Neutrophil (primary cell): ENCODE measurements around the gene ANKS4B.

ENCODE experiments used
- H3K27ac ChIP-seq: fragments of 200-600 bp; sonication (generic); 2 replicates; pipeline ENCODE4 v1.5.1; 2016; ENCODE audit warnings: mild to moderate bottlenecking, moderate library complexity
- H3K27me3 ChIP-seq: fragments of 200-600 bp; sonication (generic); 2 replicates; pipeline ENCODE4 v1.6.0; 2016; ENCODE audit warnings: mild to moderate bottlenecking
- H3K36me3 ChIP-seq: fragments of 200-600 bp; sonication (generic); 2 replicates; pipeline ENCODE4 v1.5.1; 2017
- H3K4me1 ChIP-seq, 2 experiments: fragments of 200-600 bp in 1 of 2; sonication (generic) in 1 of 2; 1 replicate in 1 of 2; 2 replicates in 1 of 2; pipeline versions ENCODE4 v1.5.1 to v1.6.1; 2013 to 2016; ENCODE audit warnings: low read depth in 1 of 2, low read length in 1 of 2, mild to moderate bottlenecking in 1 of 2, moderate library complexity in 1 of 2; ENCODE audit not compliant: control insufficient read depth in 1 of 2, insufficient read depth in 1 of 2
- H3K4me3 ChIP-seq, 2 experiments: fragments of 200-600 bp in 1 of 2; sonication (generic) in 1 of 2; 1 replicate in 1 of 2; 2 replicates in 1 of 2; pipeline ENCODE4 v1.5.1; 2013 to 2016; ENCODE audit warnings: low read depth in 1 of 2, low read length in 1 of 2, mild to moderate bottlenecking in 1 of 2, moderate library complexity in 1 of 2
- H3K9me3 ChIP-seq: fragments of 200-600 bp; sonication (generic); 2 replicates; pipeline ENCODE4 v1.5.1; 2016
- CTCF ChIP-seq: fragments of 200-600 bp; sonication (generic); IDR thresholded peaks from 2 replicates; pipeline ENCODE4 v1.5.1; 2016; ENCODE audit warnings: antibody characterized with exemption

Gene ANKS4B

GRCh38 chr16:21274172-21274726 is 40.8 kb downstream of the ANKS4B start:
- Histone ChIP-seq H3K27me3 (peaks cover 68% of the 10 kb centered on the region), H3K27ac (no peak overlapping the region), H3K36me3 (no peaks in the 10 kb centered on the region), H3K4me1 (peaks cover 0 to 7% of the 10 kb centered on the region in 2 experiments), H3K9me3 (no peaks in the 10 kb centered on the region), H3K4me3 (no peak overlapping the region)
- no peak for TF ChIP-seq CTCF

GRCh38 chr16:21275529-21275928 is 42.0 kb downstream of the ANKS4B start:
- H3K4me1 ChIP-seq = peaks cover 0 to 7% of the 10 kb centered on the region in 2 experiments
- no peak overlapping the region for H3K27ac ChIP-seq
- no peak for TF ChIP-seq CTCF
- H3K36me3 ChIP-seq = no peaks in the 10 kb centered on the region
- H3K27me3 ChIP-seq = peaks cover 80% of the 10 kb centered on the region
- H3K4me3 ChIP-seq = no peak overlapping the region
- H3K9me3 ChIP-seq = no peaks in the 10 kb centered on the region

- Histone ChIP-seq H3K9me3 (no peaks in the 10 kb centered on the region), H3K4me1 (peaks cover 0 to 7% of the 10 kb centered on the region in 2 experiments), H3K4me3 (no peak overlapping the region), H3K27me3 (peaks cover 80% of the 10 kb centered on the region), H3K36me3 (no peaks in the 10 kb centered on the region), H3K27ac (no peak overlapping the region)
- no peak for TF ChIP-seq CTCF
Observed at GRCh38 chr16:21276090-21276489, 42.6 kb downstream of the ANKS4B start.

GRCh38 chr16:21277045-21277926 is 43.8 kb downstream of the ANKS4B start:
- Histone ChIP-seq H3K27ac (no peak overlapping the region), H3K36me3 (no peaks in the 10 kb centered on the region), H3K27me3 (peaks cover 92% of the 10 kb centered on the region), H3K4me3 (no peak overlapping the region), H3K4me1 (peaks cover 0 to 7% of the 10 kb centered on the region in 2 experiments), H3K9me3 (no peaks in the 10 kb centered on the region)
- no peak for TF ChIP-seq CTCF

GRCh38 chr16:21277927-21278706 is 44.6 kb downstream of the ANKS4B start, which contains the start of gene CRYM:
CRYM (minus strand) TSS chr16:21278290; CDS start chr16:21278251, 39 bp downstream.
- Histone ChIP-seq H3K27ac (no peak within 1 kb of the TSS), H3K4me3 (peak within 1 kb of the TSS in 1 of 2 experiments; percentile 13)

More at GRCh38 chr16:21277927-21278706, 44.6 kb downstream of the ANKS4B start, which contains the start of gene CRYM:
- Histone ChIP-seq H3K4me1 (peaks cover 0 to 7% of the 10 kb centered on the region in 2 experiments), H3K36me3 (no peaks in the 10 kb centered on the region), H3K9me3 (no peaks in the 10 kb centered on the region), H3K27me3 (peaks cover 99% of the 10 kb centered on the region)
- TF ChIP-seq CTCF = no peak
